ENCODE data around the gene BSDC1. TPM values are rescaled to one million over a fixed set of nuclear protein-coding genes. Genes with fewer than 3 reads are reported as not detected.
A peak's percentile ranks its signal among the peaks of the same experiment; 100 is the strongest.

BSDC1 gene
- total RNA-seq, 4 donors from 2014 or later: 60.6 to 88.7 (median 83.8) TPM

DNA sequence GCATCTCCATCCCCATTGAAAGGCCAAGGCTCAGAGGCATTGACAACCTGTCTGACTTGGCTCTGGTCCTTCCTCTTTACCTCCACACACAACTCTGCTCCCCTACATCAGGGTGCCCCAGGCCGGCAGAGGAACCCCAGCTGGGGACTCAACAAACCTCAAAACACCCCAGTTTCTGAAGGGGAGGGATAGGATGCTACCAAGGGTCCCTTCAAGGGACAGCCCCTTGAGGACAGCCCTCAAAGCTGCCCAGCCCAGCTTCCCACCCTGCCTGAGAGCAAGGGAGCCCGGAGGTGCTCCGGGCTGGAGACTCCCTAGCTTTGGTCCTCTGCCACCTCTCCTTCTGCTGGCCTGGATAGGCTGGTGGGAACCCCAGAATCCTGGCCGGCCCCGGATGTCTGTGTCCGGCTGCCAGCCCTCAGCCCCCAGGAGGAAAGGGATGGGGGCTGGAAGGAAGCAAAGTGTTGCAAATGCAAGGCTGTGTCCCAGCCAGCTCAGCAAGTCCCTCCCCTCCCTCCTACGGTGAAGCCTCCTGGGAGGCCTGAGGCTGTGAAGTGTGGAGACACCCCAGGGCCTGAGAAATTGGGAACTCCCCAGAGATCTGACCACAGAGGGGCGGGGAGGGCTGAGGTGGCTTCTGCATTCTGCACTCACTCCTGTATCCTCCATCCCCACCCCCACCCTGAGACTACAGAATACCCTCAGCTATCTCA lies 57.1 kb downstream of the BSDC1 start:
- WGBS, 2 donors: 49 to 50% methylated on average over 6 to 8 of the region's 8 CpGs
- DNase-seq (ENCODE audit: low spot score in 2 of 2): no peak
- H3K27ac ChIP-seq: peak overlapping the region; percentile 25 to 91 (median 86)

GRCh38 chr1:32336591-32336932 lies 57.7 kb downstream of the BSDC1 start:
- Histone ChIP-seq H3K27me3 (no peaks in the 10 kb centered on the region), H3K27ac (peak overlapping the region; percentile 25 to 91 (median 86)), H3K4me3 (peak overlapping the region; percentile 61 to 84 (median 73)), H3K9me3 (no peaks in the 10 kb centered on the region), H3K36me3 (peaks cover 0 to 18% (median 0%) of the 10 kb centered on the region in 3 donors), H3K4me1 (peaks cover 0 to 49% (median 33%) of the 10 kb centered on the region in 4 donors)
- TF ChIP-seq POLR2A (IDR thresholded peaks at IDR 0.05) (no peak), EP300 (IDR thresholded peaks at IDR 0.05) (no peak), CTCF (IDR thresholded peaks at IDR 0.05) (no peak)
- 20 to 25% methylated on average over 12 of the region's 15 CpGs for WGBS, 2 donors
- DNase-seq (ENCODE audit: low spot score in 2 of 2): no peak

More for the DNA sequence above, 57.1 kb downstream of the BSDC1 start:
- Histone ChIP-seq H3K4me3 (peak overlapping the region in 1 of 4 donors; percentile 76), H3K36me3 (peaks cover 0 to 13% (median 0%) of the 10 kb centered on the region in 3 donors), H3K4me1 (peaks cover 0 to 54% (median 33%) of the 10 kb centered on the region in 4 donors), H3K27me3 (no peaks in the 10 kb centered on the region), H3K9me3 (no peaks in the 10 kb centered on the region)
- TF ChIP-seq CTCF (IDR thresholded peaks at IDR 0.05) (no peak), POLR2A (IDR thresholded peaks at IDR 0.05) (no peak), EP300 (IDR thresholded peaks at IDR 0.05) (no peak)

DNA sequence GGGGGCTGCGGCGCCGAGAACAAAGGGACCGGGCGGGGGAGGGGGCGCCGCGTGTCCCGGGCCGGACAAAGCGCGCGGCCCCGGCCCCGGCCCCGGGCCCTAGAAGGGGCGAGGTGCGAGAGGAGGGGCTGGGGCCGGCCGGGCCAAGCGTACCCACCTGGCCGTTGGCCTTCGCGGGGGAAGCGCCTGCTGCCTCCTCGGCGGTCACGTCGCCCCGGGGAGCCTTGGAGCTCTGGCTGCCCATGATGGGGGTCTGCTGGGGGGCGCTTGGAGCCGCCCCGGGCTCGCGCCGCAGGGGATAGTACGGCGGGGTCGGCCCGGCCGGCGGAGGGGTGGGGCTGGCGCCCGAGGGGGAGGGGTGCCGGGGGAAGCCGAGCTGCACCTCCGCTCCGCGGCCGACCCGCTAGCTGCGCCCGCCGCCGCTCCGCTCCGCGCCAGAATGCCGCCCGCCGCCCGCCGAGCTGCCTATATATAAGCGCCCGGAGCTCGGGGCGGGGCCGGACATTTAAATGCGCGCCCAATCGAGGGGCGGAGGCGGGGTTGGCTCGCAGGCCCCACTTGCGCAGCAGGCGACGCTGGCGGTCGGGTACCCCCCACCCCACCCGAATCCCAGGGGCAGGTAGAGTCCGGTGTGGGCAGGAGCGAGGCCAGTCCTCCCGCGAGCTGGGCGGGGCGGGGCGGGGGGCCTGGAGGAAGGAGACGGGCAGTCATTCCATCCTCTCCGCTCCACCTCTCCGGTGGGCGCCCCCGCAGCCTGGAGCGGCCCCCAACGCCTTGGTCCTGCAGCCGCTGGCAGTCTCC lies 58.3 kb downstream of the BSDC1 start, which contains the start of gene MARCKSL1:
Gene MARCKSL1 (minus strand): TSS at position 444 of the 801 bp plus-strand sequence. CDS start 200 bp downstream, at position 244.
- H3K36me3 ChIP-seq: peaks cover 0 to 24% (median under 1%) of the 10 kb centered on the region in 3 donors
- H3K9me3 ChIP-seq: no peaks in the 10 kb centered on the region
- H3K27me3 ChIP-seq: no peaks in the 10 kb centered on the region
- peak within 1 kb of the TSS; percentile 61 to 84 (median 73) for H3K4me3 ChIP-seq
- WGBS, 2 donors: 0 to 1% methylated on average over 1 to 16 of the region's 95 CpGs
- H3K4me1 ChIP-seq: peaks cover 0 to 44% (median 33%) of the 10 kb centered on the region in 4 donors
- H3K27ac ChIP-seq: peak within 1 kb of the TSS; percentile 25 to 91 (median 86)
- peak; percentile 69 to 74 for DNase-seq (ENCODE audit: low spot score in 2 of 2)
- peak in 1 of 2 donors; percentile 91 for TF ChIP-seq EP300 (IDR thresholded peaks at IDR 0.05)
- peak; percentile 64 to 83 for TF ChIP-seq POLR2A (IDR thresholded peaks at IDR 0.05)
- no peak for TF ChIP-seq CTCF (IDR thresholded peaks at IDR 0.05)

GRCh38 chr1:32335535-32335789 lies 58.8 kb downstream of the BSDC1 start:
- 0 to 6% methylated on average over 7 to 12 of the region's 34 CpGs for whole genome bisulfite sequencing, 2 donors

More at GRCh38 chr1:32335535-32335789, 58.8 kb downstream of the BSDC1 start:
- Histone ChIP-seq H3K4me3 (peak overlapping the region; percentile 60 to 84 (median 68)), H3K27ac (peak overlapping the region; percentile 25 to 91 (median 86)), H3K27me3 (no peaks in the 10 kb centered on the region), H3K36me3 (peaks cover 0 to 29% (median 5%) of the 10 kb centered on the region in 3 donors), H3K9me3 (no peaks in the 10 kb centered on the region), H3K4me1 (peaks cover 0 to 44% (median 33%) of the 10 kb centered on the region in 4 donors)
- no peak for TF ChIP-seq CTCF (IDR thresholded peaks at IDR 0.05)
- no peak for TF ChIP-seq POLR2A (IDR thresholded peaks at IDR 0.05)
- TF ChIP-seq EP300 (IDR thresholded peaks at IDR 0.05): no peak
- no peak for DNase-seq (ENCODE audit: low spot score in 2 of 2)
